ENCODE measurements around the gene TGFB2. TPM values are rescaled to one million over a fixed set of nuclear protein-coding genes. Genes with fewer than 3 reads are reported as not detected.

The TGFB2 gene
- total RNA-seq, 1 experiment from 2014 or later, result 0.34 TPM

GRCh38 chr1:218353656-218354055 lies 8.5 kb downstream of the TGFB2 start:
- Histone ChIP-seq H3K27me3 (ENCODE audit: insufficient read depth, low read length) (no peaks in the 10 kb centered on the region), H3K36me3 (ENCODE audit: control insufficient read depth in 1 of 2, insufficient read depth in 2 of 2, low read length in 2 of 2) (no peaks in the 10 kb centered on the region), H4K20me1 (ENCODE audit: insufficient read depth) (no peaks in the 10 kb centered on the region), H3K9ac (ENCODE audit: low read length) (no peak overlapping the region), H3K79me2 (ENCODE audit: insufficient read depth, low read length) (no peaks in the 10 kb centered on the region), H2AFZ (ENCODE audit: low read depth, low read length, poor library complexity, severe bottlenecking) (no peak overlapping the region), H3K4me2 (ENCODE audit: low read length) (0 out of 2 replicates have a peak overlapping the region, but pooled peaks have one; percentile 1), H3K9me2 (ENCODE audit: insufficient read depth) (no peaks in the 10 kb centered on the region), H3K27ac (ENCODE audit: low read depth, low read length) (peak overlapping the region; percentile 16; the same call in 1 of the 2 replicates), H3K4me3 (replicated peaks in 1 of 2; ENCODE audit: low read depth in 1 of 2, low read length in 2 of 2) (no peak overlapping the region), H3K4me1 (ENCODE audit: control insufficient read depth in 1 of 2, insufficient read depth in 2 of 2, low read length in 2 of 2) (peaks cover 14 to 15% of the 10 kb centered on the region in 2 experiments; a peak in 3 of 4 replicates), H3K9me3 (ENCODE audit: control insufficient read depth in 1 of 2, insufficient read depth in 1 of 2, low read depth in 1 of 2, low read length in 2 of 2) (no peaks in the 10 kb centered on the region)
- RAD21 ChIA-PET (ENCODE audit: low non-redundant PET in 1 of 2, low total read pairs in 2 of 2, uncharacterized antibody in 2 of 2, unreplicated experiment in 2 of 2), result no interaction called here
- no peak for TF ChIP-seq YY1 (IDR thresholded peaks at IDR 0.05; ENCODE audit: extremely low read depth, insufficient replicate concordance, low read depth, low read length)
- TF ChIP-seq, protein P1, sequence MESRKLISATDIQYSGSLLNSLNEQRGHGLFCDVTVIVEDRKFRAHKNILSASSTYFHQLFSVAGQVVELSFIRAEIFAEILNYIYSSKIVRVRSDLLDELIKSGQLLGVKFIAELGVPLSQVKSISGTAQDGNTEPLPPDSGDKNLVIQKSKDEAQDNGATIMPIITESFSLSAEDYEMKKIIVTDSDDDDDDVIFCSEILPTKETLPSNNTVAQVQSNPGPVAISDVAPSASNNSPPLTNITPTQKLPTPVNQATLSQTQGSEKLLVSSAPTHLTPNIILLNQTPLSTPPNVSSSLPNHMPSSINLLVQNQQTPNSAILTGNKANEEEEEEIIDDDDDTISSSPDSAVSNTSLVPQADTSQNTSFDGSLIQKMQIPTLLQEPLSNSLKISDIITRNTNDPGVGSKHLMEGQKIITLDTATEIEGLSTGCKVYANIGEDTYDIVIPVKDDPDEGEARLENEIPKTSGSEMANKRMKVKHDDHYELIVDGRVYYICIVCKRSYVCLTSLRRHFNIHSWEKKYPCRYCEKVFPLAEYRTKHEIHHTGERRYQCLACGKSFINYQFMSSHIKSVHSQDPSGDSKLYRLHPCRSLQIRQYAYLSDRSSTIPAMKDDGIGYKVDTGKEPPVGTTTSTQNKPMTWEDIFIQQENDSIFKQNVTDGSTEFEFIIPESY (IDR thresholded peaks at IDR 0.05; ENCODE audit: extremely low read depth, insufficient replicate concordance, low read length), result no peak
- TF ChIP-seq CEBPB (IDR thresholded peaks at IDR 0.05; ENCODE audit: low read depth), result no peak
- TF ChIP-seq, protein P2, sequence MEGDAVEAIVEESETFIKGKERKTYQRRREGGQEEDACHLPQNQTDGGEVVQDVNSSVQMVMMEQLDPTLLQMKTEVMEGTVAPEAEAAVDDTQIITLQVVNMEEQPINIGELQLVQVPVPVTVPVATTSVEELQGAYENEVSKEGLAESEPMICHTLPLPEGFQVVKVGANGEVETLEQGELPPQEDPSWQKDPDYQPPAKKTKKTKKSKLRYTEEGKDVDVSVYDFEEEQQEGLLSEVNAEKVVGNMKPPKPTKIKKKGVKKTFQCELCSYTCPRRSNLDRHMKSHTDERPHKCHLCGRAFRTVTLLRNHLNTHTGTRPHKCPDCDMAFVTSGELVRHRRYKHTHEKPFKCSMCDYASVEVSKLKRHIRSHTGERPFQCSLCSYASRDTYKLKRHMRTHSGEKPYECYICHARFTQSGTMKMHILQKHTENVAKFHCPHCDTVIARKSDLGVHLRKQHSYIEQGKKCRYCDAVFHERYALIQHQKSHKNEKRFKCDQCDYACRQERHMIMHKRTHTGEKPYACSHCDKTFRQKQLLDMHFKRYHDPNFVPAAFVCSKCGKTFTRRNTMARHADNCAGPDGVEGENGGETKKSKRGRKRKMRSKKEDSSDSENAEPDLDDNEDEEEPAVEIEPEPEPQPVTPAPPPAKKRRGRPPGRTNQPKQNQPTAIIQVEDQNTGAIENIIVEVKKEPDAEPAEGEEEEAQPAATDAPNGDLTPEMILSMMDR (IDR thresholded peaks at IDR 0.05 in 2 of 3, conservative IDR thresholded peaks at IDR 0.05 in 1 of 3; ENCODE audit: borderline replicate concordance in 1 of 3, insufficient read depth in 1 of 3, low read depth in 2 of 3, low read length in 2 of 3), result no peak
- no peak for TF ChIP-seq TCF7L2 (IDR thresholded peaks at IDR 0.05; ENCODE audit: borderline replicate concordance, extremely low read depth, insufficient read depth, insufficient read length)
- TF ChIP-seq ZFX (IDR thresholded peaks at IDR 0.05), result no peak
- no peak for TF ChIP-seq SRF (IDR thresholded peaks at IDR 0.05; ENCODE audit: low read depth)
- no peak for TF ChIP-seq POLR2A (IDR thresholded peaks at IDR 0.05; ENCODE audit: borderline replicate concordance, extremely low read depth, insufficient read depth, insufficient read length)
- TF ChIP-seq EZH2phosphoT487 (IDR thresholded peaks at IDR 0.05; ENCODE audit: borderline replicate concordance), result no peak
- TF ChIP-seq FOSL1 (IDR thresholded peaks at IDR 0.05; ENCODE audit: low read depth), result no peak
- no peak for TF ChIP-seq RAD21 (IDR thresholded peaks at IDR 0.05; ENCODE audit: low read depth)
- TF ChIP-seq POLR2AphosphoS5 (IDR thresholded peaks at IDR 0.05; ENCODE audit: low read depth, low read length), result no peak
- TF ChIP-seq CBX3 (IDR thresholded peaks at IDR 0.05; ENCODE audit: low read depth), result no peak
- TF ChIP-seq SP1 (IDR thresholded peaks at IDR 0.05; ENCODE audit: low read depth), result no peak
- no peak for TF ChIP-seq EZH2 (IDR thresholded peaks at IDR 0.05)
- TF ChIP-seq, protein P3, sequence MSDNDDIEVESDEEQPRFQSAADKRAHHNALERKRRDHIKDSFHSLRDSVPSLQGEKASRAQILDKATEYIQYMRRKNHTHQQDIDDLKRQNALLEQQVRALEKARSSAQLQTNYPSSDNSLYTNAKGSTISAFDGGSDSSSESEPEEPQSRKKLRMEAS (IDR thresholded peaks at IDR 0.05), result no peak
- no peak for TF ChIP-seq EGR1 (IDR thresholded peaks at IDR 0.05; ENCODE audit: low read depth)
- TF ChIP-seq JUND (IDR thresholded peaks at IDR 0.05), result no peak
- TF ChIP-seq ZNF274 (IDR thresholded peaks at IDR 0.05; ENCODE audit: low read depth, low read length), result no peak
- no peak for TF ChIP-seq ATF3 (IDR thresholded peaks at IDR 0.05)
- POLR2A ChIA-PET, result no interaction called here
- ATAC-seq, result peak; percentile 32; the same call in 1 of the 2 replicates
- DNase-seq (ENCODE audit: low read depth, low spot score), result no peak
- CTCF ChIA-PET, result no interaction called here
- intact Hi-C loops (cut with micrococcal nuclease), result no loop called here
- no TSS peak for BruUV-seq (replicated peaks)
